Esophagus (tissue), 2 donors: ENCODE results near the gene PSORS1C2. TPM values are rescaled to one million over a fixed set of nuclear protein-coding genes. Genes with fewer than 3 reads are reported as not detected.

ENCODE experiments used
- H3K27ac ChIP-seq, 2 donors: one replicate each; pipeline ENCODE4 v1.5.1; 2013; ENCODE audit warnings: low read depth in 2 of 2, mild to moderate bottlenecking in 2 of 2, inconsistent platforms in 1 of 2, low read length in 1 of 2, moderate library complexity in 1 of 2
- H3K27me3 ChIP-seq, 2 donors: one replicate each; pipeline ENCODE4 v1.6.1; 2013; ENCODE audit warnings: low read length in 2 of 2, control low read depth in 1 of 2, mild to moderate bottlenecking in 1 of 2; ENCODE audit not compliant: insufficient read depth in 2 of 2, control insufficient read depth in 1 of 2
- H3K36me3 ChIP-seq, 2 donors: one replicate each; pipeline ENCODE4 v1.6.1; 2013; ENCODE audit warnings: low read length in 1 of 2; ENCODE audit not compliant: control insufficient read depth in 2 of 2, insufficient read depth in 2 of 2
- H3K4me1 ChIP-seq, 2 donors: one replicate each; pipeline ENCODE4 v1.6.1; 2013; ENCODE audit warnings: low read length in 1 of 2; ENCODE audit not compliant: control insufficient read depth in 2 of 2, insufficient read depth in 2 of 2
- H3K4me3 ChIP-seq, 2 donors: one replicate each; pipeline ENCODE4 v1.5.1; 2013; ENCODE audit warnings: low read length in 2 of 2, mild to moderate bottlenecking in 2 of 2, low read depth in 1 of 2, moderate library complexity in 1 of 2
- H3K9me3 ChIP-seq, 2 donors: one replicate each; pipeline ENCODE4 v1.6.1; 2013; ENCODE audit warnings: mild to moderate bottlenecking in 2 of 2, low read depth in 1 of 2, low read length in 1 of 2, moderate library complexity in 1 of 2; ENCODE audit not compliant: control insufficient read depth in 2 of 2, insufficient read depth in 1 of 2
- WGBS, 2 donors: extraction: QIAGEN DNeasy Blood & Tissue Kit; methylation state at CpG; one replicate each; pipeline ENCODE4 v1.1.7; 2013; 5-methylcytosine and 5-hydroxymethylcytosine counted together
- polyA plus RNA-seq, 2 donors: library from polyadenylated mRNA; stranded (reverse); fragments of 200-250 nt; gene quantifications; one replicate each; pipeline ENCODE4 v1.2.3, GENCODE V29; 2013
- donor health status: healthy with polysubstance abuse.
- donor health status: Bipolar disorder and iron deficiency.

Gene PSORS1C2
- polyA plus RNA-seq, 2 donors, result 0.22 to 0.81 TPM

DNA sequence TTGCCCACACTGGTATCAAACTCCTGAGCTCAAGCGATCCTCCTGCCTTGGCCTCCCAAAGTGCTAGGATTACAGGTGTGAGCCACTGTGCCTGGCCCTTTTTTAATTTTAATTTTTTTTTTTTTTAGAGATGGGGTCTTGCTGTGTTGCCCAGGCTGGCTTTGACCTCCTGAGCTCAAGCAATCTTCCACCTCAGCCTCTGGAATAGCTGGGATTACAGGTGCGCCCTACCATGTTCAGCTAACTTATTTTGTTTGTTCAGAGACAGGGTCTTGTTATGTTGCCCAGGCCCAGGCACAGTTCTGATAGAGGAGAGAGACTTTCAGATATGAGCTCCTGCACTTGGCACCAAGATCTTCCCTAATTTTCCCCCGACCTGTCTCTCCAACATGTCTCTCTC lies 8.1 kb downstream of the PSORS1C2 start:
- Histone ChIP-seq H3K36me3 (no peaks in the 10 kb centered on the region), H3K27ac (no peak overlapping the region), H3K4me1 (peaks cover 2 to 9% of the 10 kb centered on the region in 2 donors), H3K9me3 (no peaks in the 10 kb centered on the region), H3K27me3 (no peaks in the 10 kb centered on the region), H3K4me3 (no peak overlapping the region)
- 93 to 96% methylated on average over 3 of the region's 3 CpGs for WGBS, 2 donors

DNA sequence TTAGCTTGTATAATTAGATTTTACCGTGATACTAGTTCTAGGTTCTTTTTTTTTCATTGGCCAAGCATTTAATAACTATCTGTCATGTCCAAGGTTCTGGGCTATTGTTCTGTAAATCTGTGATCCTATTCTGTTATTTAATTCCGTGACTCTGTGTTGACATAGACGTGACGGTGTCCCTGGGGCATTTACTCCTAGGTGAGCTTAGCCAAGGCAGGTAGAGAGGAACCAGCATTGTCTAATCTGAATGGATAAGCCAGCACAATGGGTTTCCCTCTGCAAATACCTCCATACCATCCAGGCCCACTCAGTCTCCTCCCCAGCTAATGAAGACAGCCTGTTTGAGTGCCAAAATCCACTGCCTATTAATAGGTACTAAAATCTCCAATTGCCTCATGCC lies 9.7 kb downstream of the PSORS1C2 start:
- H3K4me3 ChIP-seq, result no peak overlapping the region
- H3K9me3 ChIP-seq, result no peaks in the 10 kb centered on the region
- WGBS, 2 donors, result 36 to 44% methylated on average over 4 of the region's 4 CpGs
- no peaks in the 10 kb centered on the region for H3K27me3 ChIP-seq
- H3K36me3 ChIP-seq, result no peaks in the 10 kb centered on the region
- peaks cover 4 to 17% of the 10 kb centered on the region in 2 donors for H3K4me1 ChIP-seq
- H3K27ac ChIP-seq, result no peak overlapping the region

DNA sequence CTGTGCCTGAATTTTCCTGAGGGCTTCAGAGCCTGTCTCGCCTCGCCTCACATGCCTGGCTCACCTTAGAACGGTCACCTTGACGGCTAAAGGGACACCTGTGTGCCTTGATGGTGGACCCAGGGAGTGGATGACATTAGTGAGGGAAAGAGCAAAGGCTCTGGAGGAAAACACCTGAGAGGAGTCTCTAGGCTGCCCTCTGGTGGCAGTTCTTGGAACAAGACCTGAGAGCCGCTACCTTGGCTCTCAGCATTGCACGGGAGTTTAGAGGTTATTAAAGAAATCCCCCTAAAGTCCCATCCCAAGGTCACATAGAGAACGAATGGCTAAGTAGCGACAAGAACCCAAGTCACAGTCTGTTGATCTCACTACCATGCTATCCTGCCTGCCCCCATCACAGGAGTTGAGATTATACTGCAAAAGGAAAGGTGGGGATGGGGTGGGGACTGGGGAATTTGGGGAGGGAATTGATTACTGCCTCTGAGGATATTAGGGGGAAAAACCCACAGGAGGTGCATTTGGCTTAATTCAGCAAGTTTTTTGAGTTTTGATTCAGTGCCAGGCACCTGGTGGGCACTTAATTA lies 10.7 kb downstream of the PSORS1C2 start:
- Histone ChIP-seq H3K36me3 (no peaks in the 10 kb centered on the region), H3K27ac (no peak overlapping the region), H3K4me3 (no peak overlapping the region), H3K27me3 (no peaks in the 10 kb centered on the region), H3K4me1 (peaks cover 4 to 22% of the 10 kb centered on the region in 2 donors), H3K9me3 (no peaks in the 10 kb centered on the region)
- 7 to 10% methylated on average over 8 of the region's 8 CpGs for WGBS, 2 donors

DNA sequence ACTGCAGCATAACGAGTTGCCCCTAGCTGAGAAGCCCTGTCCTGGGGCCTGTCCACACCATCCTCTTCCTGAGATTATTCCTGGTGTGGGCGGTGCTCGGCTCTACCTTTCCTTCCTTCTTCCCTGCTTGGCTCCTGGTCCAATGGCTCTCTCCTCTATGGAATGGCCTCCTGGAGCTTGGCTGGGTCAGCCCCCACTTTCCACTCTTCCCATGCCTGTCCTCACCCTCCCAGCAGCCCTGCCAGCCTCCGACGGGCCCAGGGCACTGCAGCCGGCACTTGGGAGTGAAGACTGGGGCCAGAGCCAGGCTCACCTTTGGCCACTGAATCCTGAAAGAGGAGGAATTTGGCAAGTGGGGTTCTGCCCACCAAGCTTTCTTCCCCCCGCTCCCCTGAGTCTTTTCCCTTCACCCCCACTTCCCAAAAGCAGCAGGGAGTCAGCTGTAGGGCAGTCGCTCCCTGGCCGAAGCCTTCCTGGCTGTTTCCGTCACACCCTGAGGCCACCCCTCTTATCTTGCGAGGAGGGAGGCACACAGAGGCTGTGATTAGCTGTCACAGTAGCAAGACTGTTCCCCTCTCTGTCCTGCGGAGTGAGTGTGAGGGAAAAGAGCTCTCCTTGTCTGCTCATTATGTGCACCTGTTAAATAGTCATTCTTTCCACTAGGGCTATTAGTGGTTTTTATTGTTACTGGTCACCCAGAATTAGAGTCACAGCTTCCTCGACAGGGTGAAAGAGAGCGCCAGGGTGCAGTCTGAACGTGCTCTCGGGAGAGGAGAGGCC lies 12.3 kb downstream of the PSORS1C2 start:
- Histone ChIP-seq H3K27ac (peak overlapping the region in 1 of 2 donors; percentile 69), H3K9me3 (no peaks in the 10 kb centered on the region), H3K4me3 (no peak overlapping the region), H3K36me3 (no peaks in the 10 kb centered on the region), H3K27me3 (no peaks in the 10 kb centered on the region), H3K4me1 (peaks cover 4 to 28% of the 10 kb centered on the region in 2 donors)
- WGBS, 2 donors, result 56 to 65% methylated on average over 16 of the region's 16 CpGs

DNA sequence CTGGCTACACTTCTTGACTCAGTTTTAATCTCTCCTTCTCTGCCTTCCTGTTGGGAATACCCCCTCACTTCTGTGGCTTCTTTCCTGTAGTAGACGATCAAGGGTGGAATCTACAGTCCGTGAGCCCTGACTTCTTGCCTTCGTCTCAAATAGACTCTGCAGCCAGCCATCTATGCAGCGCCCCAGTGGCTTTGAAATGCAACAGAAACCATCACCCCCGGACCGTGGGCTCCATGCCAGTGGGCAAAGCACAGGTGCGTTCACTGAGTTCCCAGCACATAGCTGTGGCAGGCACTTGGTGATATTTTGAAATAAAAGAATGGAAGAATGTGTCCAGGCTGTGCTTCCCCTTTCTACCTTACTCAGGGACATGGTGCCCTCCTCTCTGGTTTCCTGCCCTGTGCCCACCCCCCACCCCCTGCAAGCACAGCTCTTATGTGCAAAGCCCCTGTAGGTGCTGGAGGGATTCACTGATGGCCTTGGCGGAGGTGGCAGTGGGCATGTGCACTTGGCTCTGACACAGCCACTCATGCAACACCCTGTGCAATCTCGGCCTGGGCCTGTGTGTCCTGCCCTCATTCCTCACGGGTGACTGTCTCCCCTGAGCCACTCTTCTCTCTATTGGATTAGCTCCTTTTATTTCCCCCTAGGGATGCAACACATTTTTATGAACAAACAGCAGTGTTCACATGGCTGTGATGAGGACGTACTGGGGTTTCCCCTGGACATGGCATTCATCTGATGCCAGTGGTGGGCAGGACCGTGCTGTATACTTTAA lies 13.1 kb downstream of the PSORS1C2 start:
- Histone ChIP-seq H3K9me3 (no peaks in the 10 kb centered on the region), H3K36me3 (no peaks in the 10 kb centered on the region), H3K4me1 (peaks cover 4 to 28% of the 10 kb centered on the region in 2 donors), H3K4me3 (no peak overlapping the region), H3K27me3 (no peaks in the 10 kb centered on the region), H3K27ac (peak overlapping the region; percentile 45 to 69)
- 44 to 48% methylated on average over 12 of the region's 12 CpGs for WGBS, 2 donors

DNA sequence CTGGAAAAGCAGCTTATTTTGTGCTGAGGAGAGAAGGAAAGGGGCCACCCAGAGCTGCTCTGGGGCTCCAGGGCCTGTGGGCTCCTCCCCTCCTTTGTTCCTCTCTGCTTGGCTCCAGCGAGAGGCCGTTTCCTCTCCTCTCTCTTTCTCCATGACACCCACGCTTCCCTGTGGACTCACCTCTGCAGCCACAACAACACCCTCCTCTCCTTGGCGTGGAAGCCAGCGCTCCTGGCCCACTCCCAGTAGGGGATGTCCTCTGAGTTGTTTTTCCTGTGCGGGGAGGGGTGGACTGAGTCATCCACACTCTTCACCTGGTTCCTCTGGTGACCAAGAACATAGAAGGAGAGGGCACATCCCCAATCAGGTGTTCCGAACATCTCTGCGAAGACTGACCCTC lies 13.7 kb downstream of the PSORS1C2 start:
- Histone ChIP-seq H3K4me3 (no peak overlapping the region), H3K27me3 (no peaks in the 10 kb centered on the region), H3K27ac (peak overlapping the region; percentile 45 to 69), H3K9me3 (no peaks in the 10 kb centered on the region), H3K36me3 (no peaks in the 10 kb centered on the region), H3K4me1 (peaks cover 4 to 28% of the 10 kb centered on the region in 2 donors)
- WGBS, 2 donors, result 31 to 41% methylated on average over 8 of the region's 8 CpGs

DNA sequence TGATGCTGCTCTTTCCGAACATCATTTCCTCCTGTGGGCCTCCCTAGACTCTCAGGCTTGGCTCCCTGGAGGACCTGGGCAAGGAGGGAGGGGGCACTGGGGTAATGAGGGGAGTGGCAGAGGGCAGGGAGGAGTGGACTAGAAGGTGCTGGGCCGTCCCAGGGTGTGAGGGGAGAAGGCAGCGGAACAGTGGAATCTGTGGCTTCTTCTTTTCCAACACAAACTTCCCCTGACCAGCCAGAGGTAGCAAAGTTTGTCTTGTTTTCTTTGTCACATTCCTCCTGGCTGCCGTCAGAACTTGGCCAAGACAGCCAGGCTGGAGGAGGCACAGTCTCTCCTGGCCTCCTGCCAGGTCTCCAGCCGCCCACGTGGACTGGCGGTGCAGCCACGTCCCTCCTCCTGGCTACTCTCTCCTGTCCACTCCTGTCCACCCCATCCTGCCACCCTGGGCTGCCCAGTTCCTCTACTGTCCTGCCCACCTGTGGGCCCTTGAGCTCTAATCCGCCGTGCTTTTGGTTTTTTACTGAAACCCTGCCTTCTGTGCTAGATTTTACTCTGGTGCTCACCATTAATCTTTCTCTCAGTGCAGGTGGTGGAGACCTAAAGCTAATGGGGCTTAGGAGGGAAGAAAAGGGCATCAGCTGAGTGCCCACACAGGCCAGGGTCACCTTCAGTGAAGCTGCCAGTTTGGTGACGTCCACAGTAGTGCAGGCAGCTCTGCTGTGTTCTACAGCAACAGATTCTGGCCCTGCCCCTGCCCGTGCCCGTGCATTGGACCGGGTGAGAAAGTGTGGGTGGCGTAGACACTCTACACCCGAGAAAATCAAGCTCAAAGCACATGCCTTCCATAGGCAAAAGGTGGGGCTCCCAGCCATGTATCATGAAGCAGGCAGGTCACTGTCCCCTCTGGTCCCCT lies 15.8 kb downstream of the PSORS1C2 start:
- 39 to 40% methylated on average over 16 of the region's 16 CpGs for WGBS, 2 donors
- no peaks in the 10 kb centered on the region for H3K36me3 ChIP-seq
- H3K27ac ChIP-seq, result peak overlapping the region; percentile 68 to 84
- H3K27me3 ChIP-seq, result no peaks in the 10 kb centered on the region
- H3K4me1 ChIP-seq, result peaks cover 4 to 28% of the 10 kb centered on the region in 2 donors
- no peak overlapping the region for H3K4me3 ChIP-seq
- H3K9me3 ChIP-seq, result no peaks in the 10 kb centered on the region

DNA sequence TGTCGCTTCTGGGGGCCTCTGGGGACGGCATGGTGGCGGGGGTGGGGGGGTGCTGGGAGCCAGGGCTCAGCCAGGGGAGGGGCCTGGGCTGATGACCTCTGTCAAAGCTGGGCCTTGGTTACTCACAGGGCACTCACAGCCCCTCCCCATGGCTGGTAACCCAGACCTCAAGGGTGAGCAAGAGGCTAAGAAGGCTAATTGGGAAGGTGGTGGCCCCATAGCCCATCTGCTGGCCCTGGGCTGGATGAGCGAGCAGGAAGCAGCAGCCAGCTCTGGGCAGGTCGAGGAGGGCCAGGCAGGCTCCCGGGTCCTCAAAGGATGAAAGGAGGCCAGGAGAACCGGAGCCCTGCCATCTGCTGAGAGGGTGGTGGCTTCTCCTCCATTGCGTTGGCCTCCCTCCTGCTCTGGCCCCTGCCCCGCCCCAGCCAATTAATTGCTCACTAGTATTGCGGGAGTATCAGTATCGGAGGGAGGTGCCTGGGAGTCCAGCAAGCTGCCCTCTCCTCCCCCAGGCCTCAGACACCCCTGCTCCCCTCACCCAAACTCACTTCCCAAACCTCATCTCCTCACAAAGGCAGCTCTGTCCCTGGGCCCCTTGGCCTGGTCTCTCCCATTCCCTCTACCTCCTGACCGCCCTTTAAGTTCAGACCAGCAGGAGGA lies 17.6 kb downstream of the PSORS1C2 start:
- Histone ChIP-seq H3K27me3 (no peaks in the 10 kb centered on the region), H3K27ac (no peak overlapping the region), H3K4me1 (peaks cover 4 to 27% of the 10 kb centered on the region in 2 donors), H3K4me3 (no peak overlapping the region), H3K9me3 (no peaks in the 10 kb centered on the region), H3K36me3 (no peaks in the 10 kb centered on the region)
- 78 to 88% methylated on average over 12 of the region's 12 CpGs for WGBS, 2 donors
